HepG2 (cell line): Measurements from ENCODE around the gene MED20. TPM values are rescaled to one million over a fixed set of nuclear protein-coding genes. Genes with fewer than 3 reads are reported as not detected.

Experiments
- ATAC-seq: fragments of 200-7000 bp; cut with Tn5 transposase; 3 replicates; pipeline ENCODE4 v1.9.1; 2020; ENCODE audit warnings: mild to moderate bottlenecking, moderate library complexity
- BruUV-seq: library from RNA; stranded (reverse); fragments of 400-500 nt; replicated peaks from 2 replicates; lab custom pipeline; 2021; lab: Mats Ljungman, UMichigan
- CTCF ChIA-PET: fragments of 300-600 bp; formaldehyde crosslinking; extraction: SDS; loops from one replicate; lab custom pipeline; 2021; ENCODE audit warnings: low total read pairs, inconsistent platforms, low intra/inter-chr PET ratio; lab: Yijun Ruan, JAX
- POLR2A ChIA-PET: fragments of 350-600 bp; sonication (Branson Sonifier 250); formaldehyde crosslinking; loops from one replicate; lab custom pipeline; 2020; ENCODE audit warnings: antibody characterized with exemption, inconsistent platforms; lab: Yijun Ruan, JAX
- DNase-seq: peaks from one replicate; pipeline ENCODE4 v3.0.0-alpha.2; 2015; ENCODE audit warnings: low spot score
- FAIRE-seq: peaks from 3 replicates; lab custom pipeline; 2011; peaks lifted over from hg19 to GRCh38; lab: Jason Lieb, UNC
- H2AFZ ChIP-seq: one replicate; pipeline ENCODE4 v1.6.1; 2011; ENCODE audit warnings: low read length, inconsistent platforms
- H3K27ac ChIP-seq: fragments of 300-600 bp; 3 replicates; pipeline ENCODE4 v1.8.0; 2011; ENCODE audit warnings: mixed run types, mild to moderate bottlenecking, mixed read lengths, low read length, inconsistent platforms; ENCODE audit not compliant: insufficient read depth; ENCODE audit errors: extremely low read length
- H3K27me3 ChIP-seq, 2 experiments: fragments of 200-600 bp in 1 of 2; 2 replicates in 1 of 2; 3 replicates in 1 of 2; pipeline versions ENCODE4 v1.6.0 to v1.8.0; 2011; ENCODE audit warnings: low read length in 2 of 2, mild to moderate bottlenecking in 2 of 2, moderate library complexity in 2 of 2, inconsistent platforms in 1 of 2; ENCODE audit not compliant: insufficient read depth in 2 of 2, control insufficient read depth in 1 of 2
- H3K36me3 ChIP-seq, 2 experiments: fragments of 200-600 bp in 1 of 2; replicated peaks in 1 of 2; 2 replicates in 1 of 2; 3 replicates in 1 of 2; pipeline versions ENCODE4 v1.5.1 to v1.8.0; 2011; ENCODE audit warnings: low read length in 2 of 2, inconsistent platforms in 1 of 2; ENCODE audit not compliant: insufficient read depth in 2 of 2, control insufficient read depth in 1 of 2
- H3K4me1 ChIP-seq: 2 replicates; pipeline ENCODE4 v1.5.1; 2012; ENCODE audit warnings: low read length, inconsistent platforms; ENCODE audit not compliant: insufficient read depth
- H3K4me2 ChIP-seq: 2 replicates; pipeline ENCODE4 v1.6.0; 2011; ENCODE audit warnings: low read depth, low read length, inconsistent platforms
- H3K4me3 ChIP-seq, 3 experiments: fragments of 200-600 bp in 1 of 3; sonication (generic), shearing (Covaris generic) in 1 of 3; replicated peaks in 1 of 3; 2 replicates each; pipeline ENCODE4 v1.5.1; 2011 to 2016; ENCODE audit warnings: low read length in 3 of 3, inconsistent platforms in 2 of 3, low read depth in 2 of 3, mild to moderate bottlenecking in 2 of 3, control low read depth in 1 of 3, mixed read lengths in 1 of 3; ENCODE audit not compliant: insufficient read depth in 1 of 3
- H3K79me2 ChIP-seq: one replicate; pipeline ENCODE4 v1.6.1; 2011; ENCODE audit warnings: low read length, inconsistent platforms; ENCODE audit not compliant: insufficient read depth
- H3K9ac ChIP-seq: 2 replicates; pipeline ENCODE4 v1.6.0; 2011; ENCODE audit warnings: mild to moderate bottlenecking, low read depth, low read length, inconsistent platforms; ENCODE audit not compliant: insufficient read depth
- H3K9me3 ChIP-seq: 2 replicates; pipeline ENCODE4 v1.5.1; 2012; ENCODE audit warnings: mild to moderate bottlenecking, low read length
- H4K20me1 ChIP-seq: 2 replicates; pipeline ENCODE4 v1.6.0; 2011; ENCODE audit warnings: inconsistent platforms, mild to moderate bottlenecking, low read length, moderate library complexity; ENCODE audit not compliant: insufficient read depth
- CEBPG ChIP-seq: IDR thresholded peaks from 2 replicates; pipeline ENCODE4 v1.6.1; 2016
- FOXC1 ChIP-seq: sonication (generic); formaldehyde crosslinking; IDR thresholded peaks from 2 replicates; pipeline ENCODE4 v1.8.0; 2022; ENCODE audit warnings: mild to moderate bottlenecking, missing genetic modification reagents, borderline replicate concordance
- RBM22 ChIP-seq: fragments of 200-400 bp; formaldehyde crosslinking; optimal IDR thresholded peaks from 2 replicates; pipeline ENCODE3; 2017; ENCODE audit warnings: mild to moderate bottlenecking, low read length, moderate library complexity
- ZBTB38 ChIP-seq: sonication (generic); formaldehyde crosslinking; IDR thresholded peaks from 2 replicates; pipeline ENCODE4 v1.5.1; 2020; ENCODE audit warnings: mild to moderate bottlenecking, missing genetic modification reagents
- ZNF33A ChIP-seq: sonication (generic); formaldehyde crosslinking; IDR thresholded peaks from 2 replicates; pipeline ENCODE4 v1.5.1; 2020; ENCODE audit warnings: missing genetic modification reagents, mild to moderate bottlenecking, moderate library complexity, borderline replicate concordance
- ZSCAN21 ChIP-seq: sonication (generic); formaldehyde crosslinking; IDR thresholded peaks from 2 replicates; pipeline ENCODE4 v1.8.0; 2022; ENCODE audit warnings: mild to moderate bottlenecking, missing genetic modification reagents, moderate library complexity, borderline replicate concordance
- WGBS: methylation state at CpG from one replicate; pipeline ENCODE4 v1.1.6; 2017; ENCODE audit warnings: low lambda C conversion rate; 5-methylcytosine and 5-hydroxymethylcytosine counted together
- in situ Hi-C: cut with HindIII; loops from 2 replicates; pipeline ENCODE4 v1.10.0; 2017; ENCODE audit warnings: low pct_unique_long_range_greater_than_20kb; ENCODE audit not compliant: extremely low pct_ligation_motif_present
- intact Hi-C: fragments of 100-400 bp; cut with micrococcal nuclease; formaldehyde crosslinking; loops from one replicate; pipeline ENCODE4 v1.10.0; 2022; ENCODE audit not compliant: unreplicated experiment
- polyA plus RNA-seq, 8 experiments: library from polyadenylated mRNA; depleted of rRNA in 3 of 8; stranded (reverse) in 7 of 8; unstranded in 1 of 8; fragments of >200 nt; fragmentation: Illumina TruSeq in 4 of 8; extraction: Trizol in 4 of 8; gene quantifications; 2 replicates each; pipeline versions ENCODE4 v1.2.1 to v1.2.3, GENCODE V29; 2011 to 2016; ENCODE audit warnings: low read depth in 4 of 8, missing spikeins in 1 of 8, mixed read lengths in 1 of 8; ENCODE audit not compliant: insufficient read depth in 1 of 8
- total RNA-seq, 5 experiments: library from RNA; depleted of rRNA; stranded (reverse); fragments of >200 nt; fragmentation: Illumina TruSeq; extraction: Trizol; gene quantifications; 2 replicates each; pipeline ENCODE4 v1.2.3, GENCODE V29; 2016; ENCODE audit warnings: low read depth in 1 of 5
- TF ChIP-seq, protein P1 (sequence below): sonication (generic); formaldehyde crosslinking; IDR thresholded peaks from 2 replicates; pipeline ENCODE4 v1.8.1; 2023; ENCODE audit warnings: mild to moderate bottlenecking, inconsistent platforms, moderate library complexity, missing genetic modification reagents, borderline replicate concordance
- TF ChIP-seq, protein P2 (sequence below): sonication (generic); formaldehyde crosslinking; conservative IDR thresholded peaks from 2 replicates; pipeline ENCODE4 v1.8.0; 2022; ENCODE audit warnings: low read depth, missing genetic modification reagents
- TF ChIP-seq, protein P3 (sequence below): sonication (generic); formaldehyde crosslinking; IDR thresholded peaks from 2 replicates; pipeline ENCODE4 v1.8.0; 2022; ENCODE audit warnings: missing genetic modification reagents, mild to moderate bottlenecking, inconsistent platforms, borderline replicate concordance

The MED20 gene
- total and polyA plus RNA-seq, 2 of the 13 experiments (the other 11 are each of a cell fraction or from before 2014, with no cell fraction given), result 28.1 to 41.1 TPM

DNA sequence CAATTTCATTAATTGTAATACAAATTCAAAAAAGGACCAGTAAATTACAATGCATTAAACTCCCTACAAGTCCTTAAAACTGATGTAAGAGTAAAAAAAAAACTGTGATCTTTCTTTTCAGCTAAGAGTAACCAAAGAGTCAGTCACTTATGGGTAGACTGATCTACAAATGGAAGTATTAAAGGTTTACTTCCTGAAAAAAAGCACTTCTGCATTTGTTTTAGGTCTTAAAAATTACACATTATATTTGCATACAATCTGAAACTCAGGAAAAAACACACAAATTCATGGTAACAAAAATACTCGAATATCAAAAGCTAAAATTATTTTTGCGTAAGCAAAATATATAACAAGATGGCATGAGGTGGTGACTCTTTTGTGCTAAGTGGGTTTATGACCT is 49.2 kb downstream of the MED20 start:
- Histone ChIP-seq H3K9ac (no peak overlapping the region), H3K4me1 (peaks cover 7% of the 10 kb centered on the region), H3K36me3 (no peaks in the 10 kb centered on the region), H3K79me2 (no peaks in the 10 kb centered on the region), H3K27ac (no peak overlapping the region), H3K4me2 (no peak overlapping the region), H4K20me1 (no peaks in the 10 kb centered on the region), H2AFZ (no peak overlapping the region), H3K9me3 (no peaks in the 10 kb centered on the region), H3K4me3 (no peak overlapping the region), H3K27me3 (no peaks in the 10 kb centered on the region)
- ChIA-PET CTCF (no interaction called here), POLR2A (no interaction called here)
- TF ChIP-seq, protein P1, sequence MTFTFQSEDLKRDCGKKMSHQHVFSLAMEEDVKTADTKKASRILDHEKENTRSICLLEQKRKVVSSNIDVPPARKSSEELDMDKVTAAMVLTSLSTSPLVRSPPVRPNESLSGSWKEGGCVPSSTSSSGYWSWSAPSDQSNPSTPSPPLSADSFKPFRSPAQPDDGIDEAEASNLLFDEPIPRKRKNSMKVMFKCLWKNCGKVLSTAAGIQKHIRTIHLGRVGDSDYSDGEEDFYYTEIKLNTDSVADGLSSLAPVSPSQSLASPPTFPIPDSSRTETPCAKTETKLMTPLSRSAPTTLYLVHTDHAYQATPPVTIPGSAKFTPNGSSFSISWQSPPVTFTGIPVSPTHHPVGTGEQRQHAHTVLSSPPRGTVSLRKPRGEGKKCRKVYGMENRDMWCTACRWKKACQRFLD (CRISPR knock-in tag), result no peak
- no peak for TF ChIP-seq ZNF33A (CRISPR knock-in tag)
- no peak for TF ChIP-seq RBM22
- TF ChIP-seq CEBPG (CRISPR knock-in tag), result no peak
- TF ChIP-seq, protein P2, sequence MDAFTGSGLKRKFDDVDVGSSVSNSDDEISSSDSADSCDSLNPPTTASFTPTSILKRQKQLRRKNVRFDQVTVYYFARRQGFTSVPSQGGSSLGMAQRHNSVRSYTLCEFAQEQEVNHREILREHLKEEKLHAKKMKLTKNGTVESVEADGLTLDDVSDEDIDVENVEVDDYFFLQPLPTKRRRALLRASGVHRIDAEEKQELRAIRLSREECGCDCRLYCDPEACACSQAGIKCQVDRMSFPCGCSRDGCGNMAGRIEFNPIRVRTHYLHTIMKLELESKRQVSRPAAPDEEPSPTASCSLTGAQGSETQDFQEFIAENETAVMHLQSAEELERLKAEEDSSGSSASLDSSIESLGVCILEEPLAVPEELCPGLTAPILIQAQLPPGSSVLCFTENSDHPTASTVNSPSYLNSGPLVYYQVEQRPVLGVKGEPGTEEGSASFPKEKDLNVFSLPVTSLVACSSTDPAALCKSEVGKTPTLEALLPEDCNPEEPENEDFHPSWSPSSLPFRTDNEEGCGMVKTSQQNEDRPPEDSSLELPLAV (CRISPR knock-in tag), result no peak
- no peak for TF ChIP-seq ZSCAN21 (CRISPR knock-in tag)
- no peak for TF ChIP-seq ZBTB38 (CRISPR knock-in tag)
- TF ChIP-seq, protein P3, sequence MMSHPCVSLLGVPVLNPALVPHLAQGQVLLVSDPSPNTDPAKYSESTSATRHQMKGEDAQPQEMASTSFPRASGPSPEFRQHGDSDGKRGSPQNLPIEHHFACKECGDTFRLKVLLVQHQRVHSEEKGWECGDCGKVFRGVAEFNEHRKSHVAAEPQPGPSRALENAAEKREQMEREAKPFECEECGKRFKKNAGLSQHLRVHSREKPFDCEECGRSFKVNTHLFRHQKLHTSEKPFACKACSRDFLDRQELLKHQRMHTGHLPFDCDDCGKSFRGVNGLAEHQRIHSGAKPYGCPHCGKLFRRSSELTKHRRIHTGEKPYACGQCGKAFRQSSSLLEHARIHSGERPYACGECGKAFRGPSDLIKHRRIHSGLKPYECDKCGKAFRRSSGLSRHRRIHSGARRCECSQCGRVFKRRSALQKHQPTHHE, result no peak
- TF ChIP-seq FOXC1, result no peak
- FAIRE-seq (no peak), ATAC-seq (no peak), DNase-seq (no peak)
- no TSS peak for BruUV-seq
- in situ Hi-C loops (no loop called here), intact Hi-C loops (no loop called here)
- WGBS, result 63% methylated on average over 2 of the region's 2 CpGs
